Measurements from ENCODE around the gene PLXDC2. TPM values are rescaled to one million over a fixed set of nuclear protein-coding genes. Genes with fewer than 3 reads are reported as not detected.

Gene PLXDC2
- polyA plus RNA-seq, 1 of the 3 experiments (the other 2 are of a cell fraction) = 2.5 TPM

- WGBS (ENCODE audit: low lambda C conversion rate) = 43% methylated on average over 2 of the region's 2 CpGs
- H3K27ac ChIP-seq (ENCODE audit: low read depth in 2 of 2, low read length in 1 of 2) = no peak overlapping the region
- H3K79me2 ChIP-seq (ENCODE audit: insufficient read depth) = no peaks in the 10 kb centered on the region
- no peaks in the 10 kb centered on the region for H3K27me3 ChIP-seq (ENCODE audit: insufficient read depth)
- H3K9ac ChIP-seq = no peak overlapping the region
- DNase-seq = no peak
- H3K9me3 ChIP-seq = no peaks in the 10 kb centered on the region
- H4K20me1 ChIP-seq (ENCODE audit: insufficient read depth) = no peaks in the 10 kb centered on the region
- ChIA-PET POLR2A (no interaction called here), CTCF (interaction anchor here (0.6 kb wide), 1 partner anchor 528 kb away, joined by 3 read pairs; no protein-coding TSS in a partner anchor)
- no peak overlapping the region for H3K4me2 ChIP-seq
- H3F3A ChIP-seq (replicated peaks; ENCODE audit: insufficient read depth) = no peaks in the 10 kb centered on the region
- no peaks in the 10 kb centered on the region for H3K9me2 ChIP-seq
- TF ChIP-seq FOXM1 (IDR thresholded peaks at IDR 0.05; ENCODE audit: low read depth) (no peak), RAD21 (IDR thresholded peaks at IDR 0.05; ENCODE audit: low read length) (no peak), RFX5 (IDR thresholded peaks at IDR 0.05; ENCODE audit: low read length) (no peak), USF2 (IDR thresholded peaks at IDR 0.05; ENCODE audit: borderline replicate concordance, low read depth, low read length) (no peak)
- H3K4me3 ChIP-seq (ENCODE audit: low read depth in 2 of 2, low read length in 1 of 2) = no peak overlapping the region
- H3K4me1 ChIP-seq (ENCODE audit: control insufficient read depth in 1 of 2, insufficient read depth in 2 of 2, low read depth in 1 of 2, low read length in 1 of 2) = no peaks in the 10 kb centered on the region
- no peaks in the 10 kb centered on the region for H3K36me3 ChIP-seq (replicated peaks in 1 of 2; ENCODE audit: control insufficient read depth in 1 of 2, insufficient read depth in 2 of 2, low read length in 1 of 2)
- H2AFZ ChIP-seq (ENCODE audit: low read depth) = no peak overlapping the region
These were observed 416.0 kb downstream of the PLXDC2 start for GRCh38 chr10:20232079-20232705.

GRCh38 chr10:20233423-20233822, 417.2 kb downstream of the PLXDC2 start:
- H2AFZ ChIP-seq (ENCODE audit: low read depth) = no peak overlapping the region
- H4K20me1 ChIP-seq (ENCODE audit: insufficient read depth) = no peaks in the 10 kb centered on the region
- H3K27me3 ChIP-seq (ENCODE audit: insufficient read depth) = no peaks in the 10 kb centered on the region
- POLR2A ChIA-PET = no interaction called here
- H3K36me3 ChIP-seq (replicated peaks in 1 of 2; ENCODE audit: control insufficient read depth in 1 of 2, insufficient read depth in 2 of 2, low read length in 1 of 2) = no peaks in the 10 kb centered on the region
- H3K9me2 ChIP-seq = no peaks in the 10 kb centered on the region
- no peak overlapping the region for H3K4me3 ChIP-seq (ENCODE audit: low read depth in 2 of 2, low read length in 1 of 2)
- no peak overlapping the region for H3K9ac ChIP-seq
- no peak overlapping the region for H3K4me2 ChIP-seq
- H3F3A ChIP-seq (replicated peaks; ENCODE audit: insufficient read depth) = no peaks in the 10 kb centered on the region
- H3K79me2 ChIP-seq (ENCODE audit: insufficient read depth) = no peaks in the 10 kb centered on the region
- TF ChIP-seq YY1 (IDR thresholded peaks at IDR 0.05; ENCODE audit: low read depth) (no peak), CHD2 (IDR thresholded peaks at IDR 0.05; ENCODE audit: low read length, partially characterized antibody) (no peak), GABPA (IDR thresholded peaks at IDR 0.05; ENCODE audit: low read depth) (no peak), MXI1 (IDR thresholded peaks at IDR 0.05; ENCODE audit: low read depth, low read length) (no peak), NFIC (IDR thresholded peaks at IDR 0.05; ENCODE audit: borderline replicate concordance) (no peak), FOSL2 (IDR thresholded peaks at IDR 0.05; ENCODE audit: borderline replicate concordance, low read depth) (no peak), TCF12 (IDR thresholded peaks at IDR 0.05) (no peak)
- no peak overlapping the region for H3K27ac ChIP-seq (ENCODE audit: low read depth in 2 of 2, low read length in 1 of 2)
- DNase-seq = no peak
- CTCF ChIA-PET = no interaction called here
- H3K9me3 ChIP-seq = no peaks in the 10 kb centered on the region
- no peaks in the 10 kb centered on the region for H3K4me1 ChIP-seq (ENCODE audit: control insufficient read depth in 1 of 2, insufficient read depth in 2 of 2, low read depth in 1 of 2, low read length in 1 of 2)

GRCh38 chr10:20234579-20234978, 418.3 kb downstream of the PLXDC2 start:
- no peak for DNase-seq
- no peaks in the 10 kb centered on the region for H4K20me1 ChIP-seq (ENCODE audit: insufficient read depth)
- no peak overlapping the region for H3K4me3 ChIP-seq (ENCODE audit: low read depth in 2 of 2, low read length in 1 of 2)
- H3F3A ChIP-seq (replicated peaks; ENCODE audit: insufficient read depth) = no peaks in the 10 kb centered on the region
- 60% methylated on average over 5 of the region's 5 CpGs for WGBS (ENCODE audit: low lambda C conversion rate)
- H3K27me3 ChIP-seq (ENCODE audit: insufficient read depth) = no peaks in the 10 kb centered on the region
- H3K9me2 ChIP-seq = no peaks in the 10 kb centered on the region
- H3K9ac ChIP-seq = no peak overlapping the region
- no peaks in the 10 kb centered on the region for H3K4me1 ChIP-seq (ENCODE audit: control insufficient read depth in 1 of 2, insufficient read depth in 2 of 2, low read depth in 1 of 2, low read length in 1 of 2)
- CTCF ChIA-PET = no interaction called here
- H3K9me3 ChIP-seq = no peaks in the 10 kb centered on the region
- TF ChIP-seq EZH2phosphoT487 (IDR thresholded peaks at IDR 0.05; ENCODE audit: borderline replicate concordance, low read depth) (no peak), MEF2A (IDR thresholded peaks at IDR 0.05; ENCODE audit: borderline replicate concordance, low read depth) (no peak), YY1 (IDR thresholded peaks at IDR 0.05; ENCODE audit: low read depth) (no peak), NRF1 (IDR thresholded peaks at IDR 0.05; ENCODE audit: low read depth, low read length) (no peak), FOXM1 (IDR thresholded peaks at IDR 0.05; ENCODE audit: low read depth) (no peak), MXI1 (IDR thresholded peaks at IDR 0.05; ENCODE audit: low read depth, low read length) (no peak), RCOR1 (IDR thresholded peaks at IDR 0.05; ENCODE audit: low read length) (no peak), REST (IDR thresholded peaks at IDR 0.05; ENCODE audit: low read depth, low read length) (no peak), GATA2 (CRISPR knock-in tag; IDR thresholded peaks at IDR 0.05) (no peak), CHD2 (IDR thresholded peaks at IDR 0.05; ENCODE audit: low read length, partially characterized antibody) (no peak), USF2 (IDR thresholded peaks at IDR 0.05; ENCODE audit: borderline replicate concordance, low read depth, low read length) (no peak), JUND (IDR thresholded peaks at IDR 0.05) (no peak)
- no peak overlapping the region for H3K27ac ChIP-seq (ENCODE audit: low read depth in 2 of 2, low read length in 1 of 2)
- H2AFZ ChIP-seq (ENCODE audit: low read depth) = no peak overlapping the region
- H3K79me2 ChIP-seq (ENCODE audit: insufficient read depth) = no peaks in the 10 kb centered on the region
- POLR2A ChIA-PET = no interaction called here
- no peaks in the 10 kb centered on the region for H3K36me3 ChIP-seq (replicated peaks in 1 of 2; ENCODE audit: control insufficient read depth in 1 of 2, insufficient read depth in 2 of 2, low read length in 1 of 2)
- H3K4me2 ChIP-seq = no peak overlapping the region

All from SK-N-SH (cell line).